ENCODE measurements around the gene ZNF821.
"Not testable (repeated sequence)": the region's sequence is repeated elsewhere in the genome, so short reads cannot be mapped to it uniquely, and the experiment has no call there.

ZNF821 gene, protein sequence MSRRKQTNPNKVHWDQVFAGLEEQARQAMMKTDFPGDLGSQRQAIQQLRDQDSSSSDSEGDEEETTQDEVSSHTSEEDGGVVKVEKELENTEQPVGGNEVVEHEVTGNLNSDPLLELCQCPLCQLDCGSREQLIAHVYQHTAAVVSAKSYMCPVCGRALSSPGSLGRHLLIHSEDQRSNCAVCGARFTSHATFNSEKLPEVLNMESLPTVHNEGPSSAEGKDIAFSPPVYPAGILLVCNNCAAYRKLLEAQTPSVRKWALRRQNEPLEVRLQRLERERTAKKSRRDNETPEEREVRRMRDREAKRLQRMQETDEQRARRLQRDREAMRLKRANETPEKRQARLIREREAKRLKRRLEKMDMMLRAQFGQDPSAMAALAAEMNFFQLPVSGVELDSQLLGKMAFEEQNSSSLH

DNA sequence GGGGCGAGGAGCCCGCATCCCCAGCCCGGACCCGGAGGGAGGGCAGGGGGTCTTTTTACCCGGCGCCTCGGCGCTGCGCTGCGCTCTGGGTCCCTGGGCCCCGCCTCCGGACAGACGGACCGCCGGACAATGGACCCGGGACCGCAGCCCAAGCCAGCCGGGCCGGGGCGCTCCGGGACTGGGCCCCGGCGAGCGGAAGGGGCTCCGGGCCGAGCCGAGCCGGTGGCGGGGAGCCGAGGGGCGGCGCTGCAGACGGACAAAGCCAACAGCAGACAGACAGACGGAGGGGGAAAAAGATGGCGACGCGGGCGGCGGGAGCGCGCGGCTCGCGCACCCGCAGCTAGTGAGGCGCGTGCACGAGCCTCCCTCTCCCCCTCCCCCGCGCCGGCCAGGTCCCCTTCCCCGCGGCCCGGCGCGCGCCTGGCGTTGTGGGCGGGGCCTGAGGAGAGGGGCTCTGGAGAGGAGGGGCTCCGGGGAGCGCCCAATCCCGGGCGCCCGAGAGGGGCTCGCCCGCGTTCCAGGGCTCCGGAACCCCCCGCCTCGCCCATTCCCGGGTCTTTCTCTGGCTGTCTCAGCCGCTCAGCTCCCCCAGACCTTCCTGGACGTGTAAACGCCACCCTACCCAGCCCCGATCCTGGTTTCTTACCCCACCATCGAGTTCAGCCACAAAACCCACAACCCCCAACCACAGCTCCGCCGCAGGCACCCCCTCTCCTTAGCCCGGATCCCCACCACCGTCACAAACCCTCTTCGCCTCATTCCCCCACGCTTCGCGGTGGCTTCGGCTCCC, at the start of gene ZNF821:
ZNF821 (minus strand) TSS at position 334 of the 790 bp plus-strand sequence. CDS start 4,236 bp downstream, outside the sequence.
- in situ Hi-C loops (cut with MboI; ENCODE audit: low sequenced_read_pairs) = no loop called here

DNA sequence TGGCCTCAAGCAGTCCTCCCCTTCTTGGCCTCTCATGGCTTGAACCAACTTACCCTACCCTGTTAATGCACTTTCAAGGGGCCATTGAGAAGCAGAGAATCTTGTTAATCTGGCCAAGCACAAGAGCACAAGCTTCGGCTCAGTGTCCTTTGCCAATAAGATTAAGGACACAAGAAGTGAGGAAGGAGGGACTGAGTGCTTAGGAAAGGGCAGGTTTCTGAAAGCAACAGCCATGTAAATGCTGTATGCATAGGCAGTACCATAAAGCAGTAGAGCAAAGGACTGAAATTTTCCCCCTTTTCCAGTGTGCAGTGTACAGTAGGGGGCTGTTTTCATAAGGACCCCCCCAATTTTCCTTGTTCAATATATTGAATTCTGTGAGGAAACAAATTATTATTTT, 49.0 kb upstream of the ZNF821 start:
- in situ Hi-C loops (cut with MboI; ENCODE audit: low sequenced_read_pairs) = no loop called here

DNA sequence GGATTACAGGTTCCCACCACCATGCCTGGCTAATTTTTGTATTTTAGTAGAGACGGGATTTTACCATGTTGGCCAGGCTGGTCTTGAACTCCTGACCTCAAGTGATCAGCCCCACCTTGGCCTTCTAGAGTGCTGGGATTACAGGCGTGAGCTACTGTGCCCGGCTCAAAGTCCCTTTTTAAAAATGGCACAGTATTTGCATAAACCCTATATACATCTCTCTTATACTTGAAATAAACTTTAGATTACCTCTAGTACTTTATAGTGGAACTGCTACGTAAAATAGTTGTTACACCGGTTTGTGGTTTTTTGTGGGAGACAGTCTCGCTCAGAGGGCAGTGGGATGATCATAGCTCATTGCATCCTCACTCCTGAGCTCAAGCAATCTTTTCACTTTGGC, 47.6 kb upstream of the ZNF821 start:
- in situ Hi-C loops (cut with MboI; ENCODE audit: low sequenced_read_pairs) = no loop called here

DNA sequence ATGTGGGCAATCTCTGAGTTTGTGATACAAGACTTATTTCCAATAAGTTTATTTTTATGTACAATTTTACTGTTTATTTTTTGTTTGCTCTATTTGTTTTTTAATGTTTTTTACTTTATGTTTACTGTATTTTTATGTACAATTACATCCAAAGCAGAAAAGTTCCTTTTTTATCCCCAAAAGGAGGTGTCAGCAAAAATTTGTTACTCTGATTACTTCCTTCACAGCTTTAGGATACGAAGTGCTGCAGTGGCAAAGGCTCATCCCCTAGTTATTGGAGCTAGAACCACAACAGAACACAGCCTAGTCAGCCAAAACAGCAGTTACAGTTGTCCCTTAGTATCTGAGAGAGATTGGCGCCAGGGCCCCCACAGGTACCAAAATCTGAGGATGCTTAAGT, 47.0 kb upstream of the ZNF821 start:
- in situ Hi-C loops (cut with MboI; ENCODE audit: low sequenced_read_pairs) = no loop called here

DNA sequence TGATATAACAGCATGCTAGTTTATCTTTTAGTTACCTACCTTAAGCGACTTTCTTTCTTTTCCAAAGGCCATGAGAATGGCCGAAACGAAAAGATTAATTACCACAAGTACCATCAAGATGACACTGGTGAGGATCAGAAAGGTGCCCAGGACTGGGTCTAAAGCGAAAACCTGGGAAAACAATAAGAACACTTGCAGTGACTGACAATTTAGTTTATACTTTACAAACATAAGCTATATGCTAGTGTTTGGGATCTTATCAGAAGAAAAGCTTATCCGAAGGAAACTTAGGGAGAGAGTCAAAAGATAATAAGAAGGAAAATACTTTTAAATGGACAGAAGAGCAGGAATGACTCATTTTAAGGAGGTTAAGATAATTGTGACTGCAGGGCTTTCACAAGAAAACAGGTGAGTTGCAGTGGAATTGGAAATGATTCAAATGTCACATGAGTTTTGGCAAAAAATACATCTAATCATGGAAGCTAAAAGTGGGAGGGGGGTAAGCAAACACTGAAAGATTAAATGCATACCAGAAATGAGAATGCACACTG, 46.1 kb upstream of the ZNF821 start:
- in situ Hi-C loops (cut with MboI; ENCODE audit: low sequenced_read_pairs) = no loop called here

DNA sequence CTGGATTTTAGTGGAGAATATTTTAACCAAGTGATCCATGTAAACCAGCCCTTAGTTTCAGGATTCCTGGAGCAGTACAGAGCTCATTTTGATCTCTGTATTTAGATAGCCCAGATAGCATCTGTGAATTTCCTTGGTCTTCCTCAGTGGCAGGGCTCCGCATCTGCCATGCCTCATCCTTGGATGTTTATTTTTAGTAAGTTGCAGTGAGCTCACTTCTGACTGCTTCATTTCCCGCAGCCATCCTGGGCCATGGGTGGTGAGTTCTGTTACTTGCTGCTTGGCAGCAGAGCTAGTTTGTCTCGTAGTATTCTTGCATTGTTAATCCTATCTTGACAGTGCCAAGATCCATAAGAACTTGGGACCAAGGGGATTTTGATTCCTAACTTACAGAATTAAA, 45.1 kb upstream of the ZNF821 start:
- in situ Hi-C loops (cut with MboI; ENCODE audit: low sequenced_read_pairs) = no loop called here

DNA sequence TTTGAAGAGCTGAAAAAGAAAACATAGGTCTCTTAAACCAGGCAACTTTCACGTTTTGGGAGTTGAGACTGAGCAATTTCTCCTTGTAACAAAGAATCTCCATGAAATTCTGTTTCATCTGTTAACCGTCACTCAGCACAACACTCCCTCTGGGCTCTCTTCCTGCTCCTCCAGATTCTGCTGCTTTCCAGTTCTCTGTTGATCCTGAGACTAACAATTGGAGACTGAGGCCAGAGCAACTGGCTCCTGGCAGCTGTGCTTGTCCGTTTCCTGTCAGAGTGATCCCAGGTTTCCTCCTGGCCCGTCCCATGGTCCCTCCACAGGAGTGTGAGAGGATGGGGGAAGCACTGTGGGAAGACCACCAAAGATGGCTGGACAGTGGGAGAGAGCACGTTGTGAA, 43.8 kb upstream of the ZNF821 start:
- in situ Hi-C loops (cut with MboI; ENCODE audit: low sequenced_read_pairs) = no loop called here

DNA sequence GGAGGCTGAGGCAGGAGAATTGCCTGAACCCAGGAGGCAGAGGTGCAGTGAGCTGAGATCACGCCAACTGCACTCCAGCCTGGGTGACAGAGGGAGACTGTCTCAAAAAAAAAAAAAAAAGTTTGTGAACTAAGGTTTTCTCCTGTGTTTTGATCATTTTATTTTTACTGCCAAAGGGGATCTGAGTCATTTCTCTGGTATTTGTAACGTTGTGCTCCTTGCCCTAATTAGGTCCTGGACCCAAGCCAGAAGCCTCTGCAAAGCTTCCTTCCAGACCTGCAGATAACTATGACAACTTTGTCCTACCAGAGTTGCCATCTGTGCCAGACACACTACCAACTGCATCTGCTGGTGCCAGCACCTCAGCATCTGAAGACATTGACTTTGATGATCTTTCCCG, 43.4 kb upstream of the ZNF821 start:
- in situ Hi-C loops (cut with MboI; ENCODE audit: low sequenced_read_pairs) = no loop called here

DNA sequence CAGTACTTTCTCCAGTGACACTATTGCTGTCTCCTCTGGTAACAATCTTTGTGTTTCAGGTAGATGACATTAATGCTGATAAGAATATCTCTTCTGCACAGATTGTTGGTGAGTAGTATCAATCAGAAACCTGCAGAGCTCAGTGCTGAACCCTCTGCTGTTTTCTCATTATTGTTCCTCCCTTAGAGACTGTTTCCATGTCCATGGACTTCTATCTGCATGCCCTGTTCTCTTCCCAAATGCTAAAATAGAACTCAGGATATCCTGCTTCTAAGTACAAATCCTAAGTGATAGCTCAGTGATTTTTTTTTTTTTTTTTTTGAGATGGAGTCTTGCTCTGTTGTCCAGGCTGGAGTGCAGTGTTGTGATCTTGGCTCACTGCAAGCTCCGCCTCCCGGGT, 40.7 kb upstream of the ZNF821 start:
- in situ Hi-C loops (cut with MboI; ENCODE audit: low sequenced_read_pairs) = no loop called here

DNA sequence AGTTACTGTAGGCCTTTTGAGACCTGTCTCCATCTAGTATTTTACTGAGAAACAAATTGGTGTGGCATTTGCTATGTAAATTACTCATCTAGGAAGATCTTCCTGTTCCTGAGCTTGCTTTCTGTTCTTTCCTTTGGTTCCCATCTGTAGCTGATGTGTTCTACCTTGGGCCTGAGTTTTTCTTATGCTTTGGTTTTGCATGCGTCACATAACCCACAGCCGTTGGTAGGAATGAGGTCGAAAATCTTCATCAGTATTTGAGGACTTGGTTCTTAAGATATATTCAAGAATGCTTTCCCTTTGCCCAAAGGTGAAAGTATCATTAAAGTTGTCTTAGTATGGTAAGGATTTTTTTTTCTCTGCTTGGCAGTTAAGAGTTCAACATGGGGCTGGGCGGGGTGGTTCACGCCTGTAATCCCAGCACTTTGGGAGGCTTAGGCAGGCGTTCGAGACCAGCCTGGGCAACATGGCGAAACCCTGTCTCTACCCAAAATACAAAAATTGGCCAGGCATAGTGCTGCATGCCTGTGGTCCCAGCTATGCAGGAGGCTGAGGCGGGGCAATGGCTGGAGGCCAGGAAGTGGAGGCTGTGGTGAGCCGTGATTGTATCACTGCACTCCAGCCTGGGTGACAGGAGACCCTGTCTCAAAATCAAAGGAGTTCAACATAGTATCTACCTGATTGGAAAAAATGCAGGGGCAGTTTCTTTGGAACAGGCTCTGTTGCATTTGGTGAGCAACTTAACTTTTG, 40.1 kb upstream of the ZNF821 start:
- in situ Hi-C loops (cut with MboI; ENCODE audit: low sequenced_read_pairs) = no loop called here

DNA sequence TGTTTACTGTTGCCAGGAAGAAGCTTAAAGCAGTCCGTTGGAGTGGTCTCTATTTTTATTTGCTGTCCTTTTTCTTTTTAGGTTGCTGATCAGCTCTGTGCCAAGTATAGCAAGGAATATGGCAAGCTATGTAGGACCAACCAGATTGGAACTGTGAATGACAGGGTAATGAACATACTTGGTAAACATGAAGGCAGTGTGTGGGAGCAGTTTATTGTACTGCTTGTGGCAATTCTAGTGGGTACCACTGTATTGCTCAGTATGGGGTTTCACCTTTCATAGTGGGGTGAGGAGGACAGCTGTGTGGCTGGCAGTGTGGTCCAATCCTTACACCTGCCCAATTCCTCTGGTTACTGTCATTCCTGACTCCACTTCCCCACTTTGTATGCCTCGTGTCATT, 36.7 kb upstream of the ZNF821 start:
- in situ Hi-C loops (cut with MboI; ENCODE audit: low sequenced_read_pairs) = no loop called here

DNA sequence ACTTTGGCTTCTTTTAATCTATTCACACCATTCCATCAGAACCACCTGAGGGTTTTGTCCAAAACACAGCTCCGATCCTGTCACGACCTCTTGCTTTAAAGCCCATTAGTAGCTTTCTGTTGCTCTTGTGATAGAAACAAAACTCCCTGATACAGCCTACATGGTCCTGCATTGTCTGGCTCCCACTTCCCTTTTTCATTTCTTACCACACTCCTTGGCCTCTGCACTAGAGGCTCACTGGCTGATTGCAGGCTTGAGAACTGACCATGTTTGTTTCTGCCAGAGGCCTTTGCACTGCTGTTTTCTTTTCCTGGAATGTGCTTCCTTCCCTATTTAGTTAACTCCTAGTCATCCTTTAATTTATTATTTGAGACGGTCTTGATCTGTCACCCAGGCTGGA, 35.1 kb upstream of the ZNF821 start:
- in situ Hi-C loops (cut with MboI; ENCODE audit: low sequenced_read_pairs) = no loop called here

DNA sequence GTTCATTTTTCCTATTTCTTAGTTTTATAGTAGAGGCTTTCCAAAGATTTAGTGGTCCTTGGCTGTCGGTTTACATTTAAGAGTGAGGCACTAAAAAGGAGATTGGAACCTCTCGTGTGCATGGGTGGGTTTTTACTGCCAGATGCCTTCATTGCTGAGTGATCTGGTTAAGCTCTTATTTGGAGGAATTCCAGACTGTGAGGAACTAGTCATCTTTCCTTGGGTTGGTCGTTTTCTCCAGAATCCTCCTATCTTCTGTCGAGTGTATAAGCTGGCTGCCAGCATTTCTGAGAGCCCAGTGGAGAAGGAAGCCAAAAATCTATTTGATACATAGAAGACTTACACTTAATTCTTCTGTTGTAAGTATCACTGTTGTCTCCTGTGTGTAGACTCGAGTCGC, 33.9 kb upstream of the ZNF821 start:
- in situ Hi-C loops (cut with MboI; ENCODE audit: low sequenced_read_pairs) = no loop called here

DNA sequence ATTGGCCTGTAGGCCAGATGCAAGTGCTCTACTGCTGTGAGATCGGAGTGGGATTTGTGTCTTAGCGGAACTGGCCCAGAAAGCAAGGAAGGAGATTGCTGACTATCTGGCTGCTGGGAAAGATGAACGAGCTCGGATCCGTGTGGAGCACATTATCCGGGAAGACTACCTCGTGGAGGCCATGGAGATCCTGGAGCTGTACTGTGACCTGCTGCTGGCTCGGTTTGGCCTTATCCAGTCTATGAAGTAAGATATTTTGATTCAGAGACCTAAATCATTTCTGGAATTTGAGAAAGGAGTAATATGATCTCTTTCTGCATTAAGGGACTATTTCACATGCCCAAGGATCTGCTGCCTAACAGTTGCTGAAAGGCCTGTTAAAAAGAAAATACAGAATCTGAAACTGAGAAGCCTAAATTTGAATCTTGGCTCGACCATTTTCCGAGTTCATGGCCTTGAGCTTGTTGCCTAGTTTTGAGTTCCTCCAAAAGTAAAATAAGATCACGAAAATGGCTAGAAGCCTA, 32.5 kb upstream of the ZNF821 start:
- in situ Hi-C loops (cut with MboI; ENCODE audit: low sequenced_read_pairs) = no loop called here

DNA sequence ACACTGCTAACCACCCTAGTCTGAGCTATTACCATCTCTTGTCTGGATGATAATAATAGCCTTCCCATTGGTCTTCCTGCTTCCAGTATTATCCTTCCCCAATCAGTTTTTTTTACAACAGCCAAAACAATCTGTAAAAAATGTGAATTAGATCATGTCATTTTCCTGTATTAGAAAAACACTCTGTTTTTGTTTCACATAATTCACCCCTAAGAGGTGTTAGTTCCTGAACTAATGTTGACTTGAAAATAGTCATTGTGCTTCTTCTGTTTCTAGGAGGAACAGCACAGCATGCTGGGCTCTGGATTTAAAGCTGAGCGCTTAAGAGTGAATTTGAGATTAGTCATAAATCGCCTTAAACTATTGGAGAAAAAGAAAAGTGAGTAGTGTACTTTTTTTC, 31.4 kb upstream of the ZNF821 start:
- in situ Hi-C loops (cut with MboI; ENCODE audit: low sequenced_read_pairs) = no loop called here

DNA sequence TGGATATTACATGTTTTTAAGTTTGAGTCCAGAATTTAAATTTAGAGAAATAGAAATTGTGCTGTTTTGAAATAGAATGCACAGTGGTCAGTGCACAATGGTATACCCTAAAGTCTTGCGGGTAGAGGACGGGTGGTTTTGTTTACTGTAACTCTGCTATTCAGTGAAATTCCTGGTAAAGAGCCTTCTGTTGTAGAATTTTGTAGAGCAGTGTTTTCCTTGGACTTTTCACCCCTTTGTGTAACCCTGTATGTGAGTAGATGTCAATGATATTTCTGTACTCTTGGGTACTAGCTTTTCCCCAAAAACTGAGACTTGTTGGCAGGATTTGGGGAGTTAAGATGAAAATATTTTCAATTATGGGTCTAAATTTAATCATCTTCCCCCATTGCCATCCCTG, 30.8 kb upstream of the ZNF821 start:
- in situ Hi-C loops (cut with MboI; ENCODE audit: low sequenced_read_pairs) = no loop called here

DNA sequence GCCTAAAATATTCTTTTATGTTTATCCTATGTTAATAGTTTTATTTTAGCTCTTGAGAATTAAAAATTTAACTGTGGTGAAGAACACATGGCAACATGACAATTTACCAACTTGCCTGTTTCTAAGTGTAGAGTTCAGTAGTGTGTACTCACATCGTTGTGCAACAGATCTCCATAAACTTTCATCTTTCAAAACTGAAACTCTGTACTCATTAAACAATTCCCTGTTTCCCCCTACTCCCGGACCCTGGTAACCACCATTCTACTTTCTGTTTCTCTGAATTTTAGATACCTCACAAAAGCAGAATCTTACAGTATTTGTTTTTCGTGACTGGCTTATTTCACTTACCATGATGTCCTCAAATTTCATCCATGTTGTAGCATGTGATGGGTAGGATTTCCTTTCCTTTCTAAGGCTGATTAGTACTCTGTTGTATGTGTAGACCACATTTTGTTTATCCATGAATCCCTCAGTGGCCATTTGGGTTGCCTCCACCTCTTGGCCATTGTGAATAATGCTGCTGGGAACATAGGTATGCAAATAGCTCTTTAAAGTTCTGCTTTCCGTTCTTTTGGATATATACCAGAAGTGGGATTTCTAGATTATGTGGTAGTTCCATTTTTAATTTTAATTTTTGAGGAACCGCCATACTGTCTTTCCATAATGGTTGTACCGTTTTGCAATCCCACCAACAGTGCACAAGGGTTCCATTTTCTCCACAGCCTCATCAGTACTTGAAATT, 28.7 kb upstream of the ZNF821 start:
- in situ Hi-C loops (cut with MboI; ENCODE audit: low sequenced_read_pairs) = no loop called here

DNA sequence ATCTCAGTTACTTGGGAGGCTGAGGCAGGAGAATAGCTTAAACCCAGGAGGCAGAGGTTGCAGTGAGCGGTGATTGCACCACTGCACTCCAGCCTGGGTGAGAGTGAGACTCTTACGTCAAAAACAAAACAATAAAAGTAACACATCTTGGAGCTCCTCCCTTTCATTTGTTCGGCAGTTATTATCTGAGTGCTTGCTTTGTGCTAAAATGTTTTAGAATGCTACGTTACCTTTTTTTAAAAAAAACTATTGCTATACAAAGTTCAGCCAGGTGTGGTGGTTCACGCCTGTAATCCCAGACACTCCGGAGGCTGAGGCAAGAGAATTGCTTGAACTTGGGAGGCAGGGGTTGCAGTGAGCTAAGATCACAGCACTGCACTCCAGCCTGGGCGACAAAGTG, 27.1 kb upstream of the ZNF821 start:
- in situ Hi-C loops (cut with MboI; ENCODE audit: low sequenced_read_pairs) = no loop called here

DNA sequence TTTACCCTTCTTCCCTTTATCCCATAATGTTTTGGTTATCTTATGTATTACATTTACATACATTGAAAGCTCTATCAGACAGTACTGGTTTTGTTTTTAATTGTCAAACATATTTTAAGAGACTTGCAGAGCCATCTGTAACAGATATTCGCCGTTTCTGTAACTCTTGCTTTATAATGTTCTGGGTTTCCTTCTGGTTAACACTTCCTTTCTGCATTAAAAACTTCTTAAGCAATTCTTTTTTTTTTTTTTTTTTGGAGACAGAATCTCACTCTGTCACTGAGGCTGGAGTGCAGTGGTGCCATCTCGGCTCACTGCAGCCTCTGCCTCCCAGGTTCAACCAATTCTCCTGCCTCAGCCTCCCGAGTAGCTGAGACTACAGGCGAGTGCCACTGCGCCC, 21.8 kb upstream of the ZNF821 start:
- in situ Hi-C loops (cut with MboI; ENCODE audit: low sequenced_read_pairs) = not testable (repeated sequence)

DNA sequence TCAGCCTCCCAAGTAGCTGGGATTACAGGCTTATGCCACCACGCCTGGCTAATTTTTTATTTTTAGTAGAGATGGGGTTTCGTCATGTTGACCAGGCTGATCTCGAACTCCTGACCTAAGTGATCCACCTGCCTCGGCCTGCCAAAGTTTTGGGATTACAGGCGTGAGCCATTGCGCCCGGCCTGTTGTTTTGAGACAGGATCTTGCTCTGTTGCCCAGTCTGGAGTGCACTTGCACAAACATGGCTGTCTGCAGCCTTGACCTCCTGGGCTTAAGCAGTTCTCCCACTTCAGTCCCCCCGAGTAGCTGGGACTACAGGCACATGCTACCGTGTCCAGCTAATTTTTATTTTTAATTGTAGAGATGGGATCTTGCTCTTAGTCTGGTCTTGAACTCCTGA, 20.3 kb upstream of the ZNF821 start:
- in situ Hi-C loops (cut with MboI; ENCODE audit: low sequenced_read_pairs) = no loop called here

Measured in HL-60/S4 (cell line).